Breast epithelium (tissue), 3 donors: ENCODE results near the gene SRRM1.

Source experiments
- POLR2A ChIP-seq: fragments of 450-650 bp; IDR thresholded peaks from one replicate; pipeline ENCODE4 v1.6.1; 2016; ENCODE audit warnings: antibody characterized with exemption, mild to moderate bottlenecking, moderate library complexity
- POLR2AphosphoS5 ChIP-seq, 3 donors: sonication (generic); formaldehyde crosslinking; IDR thresholded peaks; one replicate each; pipeline ENCODE4 v1.6.1; 2017; ENCODE audit warnings: antibody characterized with exemption in 3 of 3
- TF ChIP-seq, protein P1 (sequence below), 3 donors: fragments of 450-650 bp; IDR thresholded peaks; one replicate each; pipeline ENCODE4 v1.5.1; 2016 to 2017; ENCODE audit warnings: antibody characterized with exemption in 3 of 3, mild to moderate bottlenecking in 3 of 3, moderate library complexity in 3 of 3

DNA sequence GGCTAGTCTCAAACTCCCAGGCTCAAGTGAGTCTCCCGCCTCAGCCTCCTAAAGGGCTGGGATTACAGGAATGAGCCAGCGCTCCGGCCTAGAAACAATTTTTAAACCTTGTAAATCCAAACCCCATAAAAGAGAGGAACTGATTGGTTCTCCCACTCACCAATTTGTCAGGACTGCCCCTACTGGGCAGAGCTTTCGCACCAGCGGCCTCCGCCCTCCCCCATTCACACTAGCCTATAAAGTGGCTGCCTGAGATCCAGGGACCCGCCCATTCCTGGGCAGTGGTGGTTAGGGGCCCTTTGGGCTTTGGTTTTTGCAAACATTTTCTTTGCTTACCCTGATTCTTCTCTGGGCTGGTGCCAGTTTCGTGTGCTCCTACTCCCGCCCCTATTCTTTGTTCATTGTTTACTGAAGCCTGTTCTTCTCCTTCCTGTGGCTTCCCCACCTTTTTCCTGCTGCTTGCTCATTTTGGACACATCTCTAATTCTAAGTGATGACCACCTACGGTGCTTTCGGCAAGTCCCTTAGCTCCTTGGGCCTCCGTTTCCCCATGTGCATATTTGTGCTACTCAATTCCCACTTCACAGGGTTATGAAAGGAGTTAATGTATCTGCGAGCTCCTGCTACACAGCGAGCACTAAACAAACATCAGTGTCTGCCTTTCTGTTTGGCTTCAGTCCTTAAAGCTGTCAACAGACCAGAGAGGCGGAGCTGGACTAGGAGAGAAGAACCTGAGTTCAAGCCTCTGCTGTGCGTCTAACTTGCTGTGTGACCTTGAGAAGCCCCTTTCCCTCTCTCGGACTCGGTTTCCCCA, 62.4 kb downstream of the SRRM1 start:
- TF ChIP-seq, protein P1, sequence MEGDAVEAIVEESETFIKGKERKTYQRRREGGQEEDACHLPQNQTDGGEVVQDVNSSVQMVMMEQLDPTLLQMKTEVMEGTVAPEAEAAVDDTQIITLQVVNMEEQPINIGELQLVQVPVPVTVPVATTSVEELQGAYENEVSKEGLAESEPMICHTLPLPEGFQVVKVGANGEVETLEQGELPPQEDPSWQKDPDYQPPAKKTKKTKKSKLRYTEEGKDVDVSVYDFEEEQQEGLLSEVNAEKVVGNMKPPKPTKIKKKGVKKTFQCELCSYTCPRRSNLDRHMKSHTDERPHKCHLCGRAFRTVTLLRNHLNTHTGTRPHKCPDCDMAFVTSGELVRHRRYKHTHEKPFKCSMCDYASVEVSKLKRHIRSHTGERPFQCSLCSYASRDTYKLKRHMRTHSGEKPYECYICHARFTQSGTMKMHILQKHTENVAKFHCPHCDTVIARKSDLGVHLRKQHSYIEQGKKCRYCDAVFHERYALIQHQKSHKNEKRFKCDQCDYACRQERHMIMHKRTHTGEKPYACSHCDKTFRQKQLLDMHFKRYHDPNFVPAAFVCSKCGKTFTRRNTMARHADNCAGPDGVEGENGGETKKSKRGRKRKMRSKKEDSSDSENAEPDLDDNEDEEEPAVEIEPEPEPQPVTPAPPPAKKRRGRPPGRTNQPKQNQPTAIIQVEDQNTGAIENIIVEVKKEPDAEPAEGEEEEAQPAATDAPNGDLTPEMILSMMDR (IDR thresholded peaks at IDR 0.05): peak in 1 of 3 donors; percentile 18
- TF ChIP-seq POLR2AphosphoS5 (IDR thresholded peaks at IDR 0.05) (peak; percentile 22 to 39 (median 27)), POLR2A (no peak)
